OCI-LY7 (cell line): Measurements from ENCODE around the gene ACE. TPM values are rescaled to one million over a fixed set of nuclear protein-coding genes. Genes with fewer than 3 reads are reported as not detected.

Experiments used
- BruUV-seq: library from RNA; stranded (reverse); fragments of 400-500 nt; replicated peaks from 2 replicates; lab custom pipeline; 2021; lab: Mats Ljungman, UMichigan
- CTCF ChIA-PET: fragments of 300-600 bp; sonication (Branson Sonifier 250); formaldehyde crosslinking; loops from one replicate; lab custom pipeline; 2022; ENCODE audit warnings: antibody characterized with exemption; ENCODE audit not compliant: unreplicated experiment; lab: Charles Lee
- POLR2A ChIA-PET: fragments of 300-600 bp; sonication (Branson Sonifier 250); formaldehyde crosslinking; loops from one replicate; lab custom pipeline; 2022; ENCODE audit warnings: antibody characterized with exemption; lab: Charles Lee
- DNase-seq: peaks from one replicate; pipeline ENCODE4 v3.0.0-alpha.2; 2015; ENCODE audit warnings: low spot score
- H2AFZ ChIP-seq: fragments of 200-600 bp; sonication (generic), shearing (Covaris generic); 2 replicates; pipeline ENCODE4 v1.6.1; 2014; ENCODE audit warnings: mild to moderate bottlenecking, antibody characterized with exemption, low read length, moderate library complexity
- H3K27ac ChIP-seq: fragments of 200-600 bp; sonication (generic); 2 replicates; pipeline ENCODE4 v1.5.1; 2014; ENCODE audit warnings: mixed run types, low read depth, mild to moderate bottlenecking, moderate library complexity, low read length, inconsistent platforms; ENCODE audit not compliant: poor library complexity, severe bottlenecking
- H3K36me3 ChIP-seq: fragments of 200-600 bp; sonication (generic); 2 replicates; pipeline ENCODE4 v1.6.1; 2014; ENCODE audit warnings: mild to moderate bottlenecking, antibody characterized with exemption, low read length, moderate library complexity, mixed read lengths; ENCODE audit not compliant: insufficient read depth
- H3K4me1 ChIP-seq: fragments of 200-600 bp; sonication (generic); 2 replicates; pipeline ENCODE4 v1.5.1; 2014; ENCODE audit warnings: mild to moderate bottlenecking, low read length; ENCODE audit not compliant: insufficient read depth, poor library complexity, severe bottlenecking
- H3K4me2 ChIP-seq: fragments of 200-600 bp; sonication (generic); 2 replicates; pipeline ENCODE4 v1.6.1; 2014; ENCODE audit warnings: mild to moderate bottlenecking, low read length
- H3K4me3 ChIP-seq: fragments of 200-600 bp; sonication (generic); 2 replicates; pipeline ENCODE4 v1.5.1; 2014; ENCODE audit warnings: mild to moderate bottlenecking, low read depth, low read length; ENCODE audit not compliant: poor library complexity, severe bottlenecking
- H3K79me2 ChIP-seq: fragments of 200-600 bp; sonication (generic); 2 replicates; pipeline ENCODE4 v1.6.1; 2016; ENCODE audit warnings: low read depth, mild to moderate bottlenecking, low read length, moderate library complexity, mixed read lengths; ENCODE audit not compliant: insufficient read depth
- H3K9me2 ChIP-seq: fragments of 200-600 bp; sonication (generic); 2 replicates; pipeline ENCODE4 v1.6.1; 2016; ENCODE audit warnings: mild to moderate bottlenecking, low read length, mixed read lengths; ENCODE audit not compliant: insufficient read depth
- H3K9me3 ChIP-seq: fragments of 200-600 bp; sonication (generic); 2 replicates; pipeline ENCODE4 v1.6.1; 2014; ENCODE audit warnings: mild to moderate bottlenecking, mixed run types, low read length, mixed read lengths
- H4K20me1 ChIP-seq: fragments of 200-600 bp; sonication (generic); 2 replicates; pipeline ENCODE4 v1.6.1; 2014; ENCODE audit warnings: mild to moderate bottlenecking, antibody characterized with exemption, low read length, moderate library complexity, mixed read lengths; ENCODE audit not compliant: insufficient read depth
- CTCF ChIP-seq: fragments of 200-600 bp; sonication (generic); conservative IDR thresholded peaks from 2 replicates; pipeline ENCODE4 v1.5.1; 2014; ENCODE audit warnings: mild to moderate bottlenecking, antibody characterized with exemption, low read length, moderate library complexity, mixed read lengths
- EZH2phosphoT487 ChIP-seq: fragments of 200-600 bp; sonication (generic); IDR thresholded peaks from 2 replicates; pipeline ENCODE4 v1.6.1; 2018; ENCODE audit warnings: low read depth, borderline replicate concordance, mild to moderate bottlenecking, mixed run types, antibody characterized with exemption, low read length, moderate library complexity, mixed read lengths
- intact Hi-C: fragments of 100-400 bp; cut with micrococcal nuclease; formaldehyde crosslinking; loops from one replicate; pipeline ENCODE4 v1.10.0; 2022; ENCODE audit not compliant: unreplicated experiment
- total RNA-seq, 2 experiments: library from RNA; depleted of rRNA in 1 of 2; stranded (reverse); fragments of >200 nt in 1 of 2; shearing (Covaris generic) in 1 of 2; gene quantifications; 2 replicates each; pipeline ENCODE4 v1.2.3, GENCODE V29; 2014 to 2022

The ACE gene
- total RNA-seq, 2 experiments from 2014 or later: 2.3 to 5.1 TPM

GRCh38 chr17:63526861-63527260, 50.0 kb downstream of the ACE start:
- Histone ChIP-seq H3K9me2 (no peaks in the 10 kb centered on the region), H3K79me2 (no peaks in the 10 kb centered on the region), H3K36me3 (no peaks in the 10 kb centered on the region), H2AFZ (no peak overlapping the region), H3K27ac (no peak overlapping the region), H3K9me3 (no peaks in the 10 kb centered on the region), H3K4me3 (no peak overlapping the region), H3K4me1 (no peaks in the 10 kb centered on the region), H3K4me2 (no peak overlapping the region), H4K20me1 (no peaks in the 10 kb centered on the region)
- POLR2A ChIA-PET: no interaction called here
- CTCF ChIA-PET: no interaction called here
- intact Hi-C loops: no loop called here
- BruUV-seq: no TSS peak
- no peak for DNase-seq
- TF ChIP-seq CTCF (no peak), EZH2phosphoT487 (no peak)

GRCh38 chr17:63528183-63528582, 51.3 kb downstream of the ACE start:
- TF ChIP-seq CTCF: no peak
- TF ChIP-seq EZH2phosphoT487: no peak
- no peaks in the 10 kb centered on the region for H3K4me1 ChIP-seq
- no peak overlapping the region for H3K27ac ChIP-seq
- no TSS peak for BruUV-seq
- intact Hi-C loops: no loop called here
- H3K4me3 ChIP-seq: no peak overlapping the region
- POLR2A ChIA-PET: no interaction called here
- no peaks in the 10 kb centered on the region for H3K9me2 ChIP-seq
- H2AFZ ChIP-seq: no peak overlapping the region
- no peaks in the 10 kb centered on the region for H3K79me2 ChIP-seq
- no peaks in the 10 kb centered on the region for H3K36me3 ChIP-seq
- H3K9me3 ChIP-seq: no peaks in the 10 kb centered on the region
- H4K20me1 ChIP-seq: no peaks in the 10 kb centered on the region
- CTCF ChIA-PET: no interaction called here
- DNase-seq: no peak
- no peak overlapping the region for H3K4me2 ChIP-seq

GRCh38 chr17:63529711-63530556, 53.1 kb downstream of the ACE start:
- ChIA-PET POLR2A (no interaction called here), CTCF (no interaction called here)
- no peak overlapping the region for H3K27ac ChIP-seq
- no peaks in the 10 kb centered on the region for H3K36me3 ChIP-seq
- H3K4me3 ChIP-seq: no peak overlapping the region
- no peak for DNase-seq
- no peaks in the 10 kb centered on the region for H4K20me1 ChIP-seq
- H3K4me2 ChIP-seq: no peak overlapping the region
- no peak overlapping the region for H2AFZ ChIP-seq
- no peaks in the 10 kb centered on the region for H3K9me3 ChIP-seq
- H3K9me2 ChIP-seq: no peaks in the 10 kb centered on the region
- H3K79me2 ChIP-seq: no peaks in the 10 kb centered on the region
- TF ChIP-seq EZH2phosphoT487 (no peak), CTCF (no peak)
- H3K4me1 ChIP-seq: no peaks in the 10 kb centered on the region
- no TSS peak for BruUV-seq
- intact Hi-C loops: no loop called here
